WI38 (cell line): ENCODE results near the gene DISC1.

Experiments
- H3K4me3 ChIP-seq: 2 replicates; pipeline ENCODE4 v1.5.1; 2011; ENCODE audit warnings: low read depth, mild to moderate bottlenecking, control low read depth, low read length
- CTCF ChIP-seq: IDR thresholded peaks from 2 replicates; pipeline ENCODE4 v1.5.1; 2012; ENCODE audit warnings: low read depth, mild to moderate bottlenecking, control low read depth, low read length

Gene DISC1

GRCh38 chr1:231871471-231871870 lies 244.9 kb downstream of the DISC1 start:
- TF ChIP-seq CTCF, result no peak
- H3K4me3 ChIP-seq, result no peak overlapping the region

- TF ChIP-seq CTCF, result no peak
- no peak overlapping the region for H3K4me3 ChIP-seq
Observed at GRCh38 chr1:231871878-231872277, 245.3 kb downstream of the DISC1 start.

GRCh38 chr1:231872461-231872910 lies 245.9 kb downstream of the DISC1 start:
- no peak for TF ChIP-seq CTCF
- no peak overlapping the region for H3K4me3 ChIP-seq

GRCh38 chr1:231878737-231879136 lies 252.1 kb downstream of the DISC1 start:
- H3K4me3 ChIP-seq, result no peak overlapping the region
- no peak for TF ChIP-seq CTCF

- no peak for TF ChIP-seq CTCF
- no peak overlapping the region for H3K4me3 ChIP-seq
Observed at GRCh38 chr1:231879296-231879695, 252.7 kb downstream of the DISC1 start.

GRCh38 chr1:231882333-231882732 lies 255.7 kb downstream of the DISC1 start:
- TF ChIP-seq CTCF, result no peak
- H3K4me3 ChIP-seq, result no peak overlapping the region

GRCh38 chr1:231882790-231883189 lies 256.2 kb downstream of the DISC1 start:
- H3K4me3 ChIP-seq, result no peak overlapping the region
- TF ChIP-seq CTCF, result no peak
